GM19397 (cell line): ENCODE measurements around the gene ERICH2.

Source experiments
- ATAC-seq: cut with Tn5 transposase; IDR thresholded peaks from one replicate; pipeline ENCODE4 v1.9.1; 2021; ENCODE audit warnings: mild to moderate bottlenecking, moderate library complexity; ENCODE audit not compliant: unreplicated experiment

ERICH2 gene

DNA sequence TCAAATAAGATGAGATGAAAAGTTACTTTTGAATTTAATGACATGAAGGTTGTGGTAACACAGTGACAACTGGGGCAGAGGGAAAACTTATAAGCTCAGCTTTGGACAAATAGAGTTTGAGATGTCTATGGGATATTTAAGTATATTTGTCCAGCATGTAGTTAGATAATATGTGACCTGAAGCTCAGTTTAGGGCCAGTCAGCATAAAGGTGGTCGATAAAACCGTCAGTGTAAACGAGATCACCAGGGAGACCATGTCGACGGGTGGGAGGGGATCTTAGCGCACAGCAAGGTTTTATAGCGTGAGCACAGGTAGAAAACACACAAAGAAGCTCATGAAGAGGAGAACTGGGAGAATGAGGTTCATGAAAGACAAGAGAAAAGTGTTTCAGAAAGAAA, 7.4 kb upstream of the ERICH2 start:
- no peak for ATAC-seq

DNA sequence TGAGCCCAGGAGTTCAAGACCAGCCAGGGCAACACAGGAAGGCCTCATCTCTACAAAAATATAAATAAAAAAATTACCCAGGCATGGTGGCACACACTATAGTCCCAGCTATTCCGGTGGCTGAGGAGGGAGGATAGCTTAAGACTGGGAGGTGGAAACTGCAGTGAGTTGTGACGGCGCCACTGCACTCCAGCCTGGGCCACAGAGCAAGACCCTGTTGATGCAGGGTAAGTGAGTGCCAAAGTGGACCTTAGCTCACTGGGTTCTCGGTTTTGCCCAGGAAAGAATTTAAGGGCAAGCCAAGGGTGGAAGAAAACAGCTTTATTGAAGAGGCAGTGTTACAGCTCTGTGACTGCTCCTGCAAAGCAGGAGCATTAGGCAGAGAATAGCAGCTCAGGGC, 6.9 kb upstream of the ERICH2 start:
- ATAC-seq: no peak

DNA sequence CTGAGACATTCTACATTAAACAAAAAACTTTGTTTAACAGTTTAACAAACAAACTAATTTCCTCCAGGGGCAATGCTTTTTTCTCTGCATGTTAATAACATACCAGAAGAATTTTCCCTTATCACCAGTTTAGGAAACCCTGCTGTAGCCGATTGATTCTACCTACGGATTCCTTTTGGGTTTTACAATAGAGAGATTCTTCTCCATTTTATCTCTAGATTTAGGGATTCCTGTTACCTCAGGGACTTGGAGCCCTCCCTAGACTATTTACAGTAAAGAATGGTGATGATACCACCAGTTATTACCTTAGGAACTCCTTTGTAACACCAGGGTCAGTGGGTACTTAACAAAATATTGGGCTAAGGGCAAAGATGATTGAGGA, 5.3 kb upstream of the ERICH2 start:
- no peak for ATAC-seq

DNA sequence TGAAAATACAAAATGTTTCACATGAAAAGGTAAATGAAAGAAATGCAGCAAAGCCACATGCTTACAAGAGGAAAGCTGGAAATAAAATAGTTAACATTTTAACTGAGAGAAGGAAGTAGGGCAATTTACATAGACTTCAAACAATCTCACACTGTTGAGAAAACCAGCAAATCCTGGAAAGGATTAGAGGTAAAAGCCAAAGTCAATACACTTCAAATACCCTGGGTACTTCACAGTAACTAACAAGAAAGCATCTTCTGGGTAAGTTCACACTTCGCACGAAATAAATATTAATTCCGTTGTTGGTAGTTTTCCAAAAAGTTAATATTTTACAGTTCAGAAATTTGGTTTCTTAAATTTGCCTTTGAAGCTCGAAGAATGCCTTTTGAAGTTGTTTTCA, 3.5 kb upstream of the ERICH2 start:
- ATAC-seq: no peak

DNA sequence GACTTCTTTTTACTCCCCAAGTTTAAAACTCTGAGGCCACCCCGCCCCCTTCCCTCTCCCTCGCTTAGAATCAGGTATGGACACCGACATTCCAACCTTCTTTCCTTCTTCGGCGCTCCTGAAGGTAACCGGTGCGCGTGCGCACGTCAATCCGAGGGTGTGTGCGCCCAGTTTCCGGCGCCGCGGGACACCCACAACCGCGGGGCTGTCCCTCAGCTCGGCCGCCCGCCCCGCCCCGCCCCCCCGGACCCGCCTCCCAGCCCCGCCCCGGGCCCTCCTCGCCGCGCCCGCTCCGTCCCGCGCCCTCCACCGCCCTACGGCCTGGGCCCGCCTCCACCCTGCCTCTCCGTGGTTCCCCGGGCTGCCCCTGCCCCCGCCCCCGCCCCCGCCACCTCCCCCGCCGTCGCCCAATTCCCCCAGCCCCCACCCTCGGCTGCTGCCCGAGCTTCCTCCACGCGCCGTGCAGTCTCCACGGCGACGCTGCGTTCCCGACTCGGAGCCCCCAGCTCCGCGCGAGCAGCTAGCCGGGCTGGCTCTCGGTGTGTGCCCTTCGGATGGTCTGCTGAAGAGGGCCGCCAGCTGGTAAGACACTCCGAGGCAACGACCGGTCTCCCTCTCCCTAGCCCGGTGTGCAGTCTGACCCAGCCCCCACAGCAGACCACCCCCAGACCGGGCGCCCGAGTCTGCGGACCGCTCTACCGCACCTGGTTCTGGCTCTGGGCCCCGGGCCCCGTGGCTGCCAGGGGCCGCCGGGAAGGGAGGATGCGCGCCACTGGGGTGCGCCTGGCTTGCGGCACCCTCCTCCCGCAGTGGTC, 635 bp downstream of the ERICH2 start:
- peak; percentile 77 for ATAC-seq

DNA sequence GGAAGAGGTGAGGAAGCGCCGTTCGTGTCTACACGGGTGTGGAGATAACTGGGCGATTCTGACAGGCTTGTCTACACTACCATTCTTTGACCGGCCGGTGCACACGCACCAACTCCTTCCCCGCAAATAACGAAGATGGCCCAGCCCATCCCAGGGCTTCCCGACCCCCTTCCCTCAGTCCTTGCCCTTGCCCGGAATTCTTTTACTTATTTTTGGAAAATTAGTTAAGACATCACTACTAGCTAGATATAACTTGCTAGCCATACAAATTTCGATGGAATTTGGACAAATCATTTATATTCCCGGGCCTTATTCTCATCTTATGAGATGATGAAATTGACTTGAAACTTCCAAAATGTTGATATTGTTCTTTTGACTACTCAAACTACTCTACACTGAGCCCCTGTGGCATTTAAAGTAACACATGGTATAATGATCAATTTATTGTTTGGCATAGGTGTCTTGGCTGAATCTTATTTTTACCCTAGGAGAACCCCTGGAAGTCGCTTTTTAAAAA, 1.3 kb downstream of the ERICH2 start:
- ATAC-seq: no peak

DNA sequence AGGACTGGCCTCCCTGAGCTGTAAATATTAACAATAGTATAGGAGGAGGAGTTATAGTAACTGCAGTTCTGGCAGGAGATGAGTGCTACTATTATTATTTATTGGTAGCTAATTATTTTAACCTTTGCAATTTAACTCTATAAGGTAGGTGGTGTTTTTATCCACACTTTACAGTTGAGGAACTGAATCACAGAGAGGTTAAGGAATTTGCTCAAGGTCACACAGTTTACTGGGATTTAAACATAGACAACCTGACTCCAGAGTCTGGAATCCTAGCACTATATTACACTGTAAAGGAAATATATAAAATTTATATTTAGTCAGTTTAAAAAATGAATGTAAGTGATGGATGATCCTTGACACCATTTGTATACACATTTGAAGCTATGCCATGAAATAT, 2.1 kb downstream of the ERICH2 start:
- no peak for ATAC-seq

DNA sequence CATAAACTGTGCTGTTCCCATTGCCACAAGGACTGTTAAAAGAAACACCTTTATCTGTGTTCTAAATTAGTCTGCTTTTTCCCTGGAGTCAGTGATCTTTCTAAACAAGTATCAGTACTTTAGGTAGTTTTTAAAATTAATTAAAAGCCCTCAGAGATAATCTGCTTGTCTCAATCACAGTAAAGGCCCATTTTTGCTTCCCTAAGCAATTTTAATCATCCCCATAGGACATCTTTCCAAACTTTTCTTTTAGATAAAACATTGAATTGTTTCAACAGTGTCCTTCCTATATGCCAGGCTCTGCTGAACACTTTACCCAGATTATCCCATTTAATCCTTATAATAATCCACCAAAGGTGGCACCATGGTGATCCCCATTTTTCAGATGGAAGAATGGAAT, 3.9 kb downstream of the ERICH2 start:
- ATAC-seq: no peak

DNA sequence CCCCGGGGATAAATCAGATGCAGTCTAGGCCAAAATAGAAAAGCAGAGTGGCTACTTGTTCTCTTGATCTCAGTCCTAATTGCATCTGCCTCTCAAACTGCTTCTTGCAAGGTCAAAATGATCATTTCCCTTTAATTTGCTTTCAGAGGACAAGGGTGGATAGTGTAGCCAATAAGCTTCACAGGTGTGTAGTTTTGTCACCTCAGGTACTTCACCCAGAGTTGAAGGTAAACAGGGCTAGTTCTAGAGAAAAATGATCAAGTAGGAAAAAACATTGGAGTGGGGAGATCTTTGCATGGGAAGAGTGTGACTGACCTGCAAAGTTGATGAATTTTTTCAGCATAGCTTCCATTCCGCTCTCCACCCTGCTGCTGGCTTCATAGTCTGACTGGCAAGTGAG, 8.7 kb downstream of the ERICH2 start:
- no peak for ATAC-seq

DNA sequence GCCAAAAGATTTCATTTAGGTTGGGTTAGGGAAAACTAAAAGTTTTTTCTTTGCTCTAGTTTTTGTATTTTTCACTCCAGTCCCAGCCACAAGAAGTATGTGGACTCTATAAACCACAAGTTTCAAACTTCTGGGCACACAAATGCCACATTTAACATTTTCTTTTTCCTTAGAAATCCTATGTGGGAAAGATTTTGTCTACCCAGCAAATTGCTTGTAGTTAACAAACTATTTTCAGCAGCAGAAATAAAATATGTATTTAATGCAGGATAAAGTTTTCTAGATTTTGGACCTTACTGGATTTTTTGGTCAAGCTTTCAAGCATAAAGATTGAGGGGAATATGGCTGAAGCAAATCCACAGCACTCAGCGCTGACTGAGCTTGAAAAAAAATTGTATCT, 9.1 kb downstream of the ERICH2 start:
- ATAC-seq: no peak

DNA sequence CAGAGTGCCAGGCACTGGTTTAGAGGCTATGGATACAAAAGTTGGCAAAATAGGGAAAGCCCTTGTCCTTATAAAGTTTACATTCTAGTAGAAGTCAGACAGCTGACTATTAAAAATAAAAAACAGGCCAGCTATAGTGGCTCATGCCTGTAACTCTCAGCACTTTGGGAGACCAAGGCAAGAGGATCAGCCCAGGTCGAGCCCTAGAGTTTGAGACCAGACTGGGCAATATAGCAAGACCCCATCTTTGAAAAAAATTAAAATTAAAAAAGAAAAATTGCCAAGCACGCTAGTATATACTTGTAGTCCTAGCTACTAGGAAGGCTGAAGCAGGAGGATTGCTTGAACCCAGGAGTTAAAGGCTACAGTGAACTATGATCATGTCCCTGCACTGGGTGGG, 12.5 kb downstream of the ERICH2 start:
- no peak for ATAC-seq

DNA sequence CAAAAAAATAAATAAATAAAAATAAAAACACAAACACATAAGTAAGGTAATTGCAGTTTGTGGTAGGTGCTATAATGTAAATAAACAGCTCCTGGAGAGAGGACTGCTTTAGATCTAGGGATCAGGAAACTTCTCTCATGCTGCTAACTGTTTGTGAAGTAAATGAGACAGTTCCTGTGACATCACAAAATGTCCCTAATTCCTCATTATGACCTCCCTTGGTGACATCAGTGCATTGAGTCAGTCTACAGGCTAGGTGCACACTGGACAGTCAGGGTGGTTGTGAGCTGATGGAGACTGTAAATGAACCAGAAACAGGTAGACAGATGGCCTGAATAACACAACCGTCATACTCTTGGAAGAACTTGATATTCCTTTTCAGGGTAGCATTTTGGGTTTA, 13.4 kb downstream of the ERICH2 start:
- no peak for ATAC-seq

DNA sequence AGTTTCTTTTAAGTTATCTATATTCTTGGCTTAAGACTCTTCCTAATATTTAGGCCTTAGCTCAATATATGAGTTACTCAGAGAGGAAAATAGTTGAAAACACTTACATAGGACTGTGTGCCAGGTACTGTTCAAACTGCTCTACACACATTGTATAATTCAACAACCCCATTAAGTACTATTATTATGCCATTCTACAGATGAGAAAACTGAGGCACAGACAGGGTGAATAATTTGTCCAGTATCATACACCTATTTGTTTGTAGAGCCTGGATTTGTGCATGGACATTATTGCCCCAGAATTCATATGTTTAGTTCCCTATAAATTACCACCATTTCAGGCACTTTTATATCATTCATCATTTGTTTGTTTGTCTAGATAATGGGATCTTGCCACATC, 28.8 kb downstream of the ERICH2 start:
- ATAC-seq: no peak

DNA sequence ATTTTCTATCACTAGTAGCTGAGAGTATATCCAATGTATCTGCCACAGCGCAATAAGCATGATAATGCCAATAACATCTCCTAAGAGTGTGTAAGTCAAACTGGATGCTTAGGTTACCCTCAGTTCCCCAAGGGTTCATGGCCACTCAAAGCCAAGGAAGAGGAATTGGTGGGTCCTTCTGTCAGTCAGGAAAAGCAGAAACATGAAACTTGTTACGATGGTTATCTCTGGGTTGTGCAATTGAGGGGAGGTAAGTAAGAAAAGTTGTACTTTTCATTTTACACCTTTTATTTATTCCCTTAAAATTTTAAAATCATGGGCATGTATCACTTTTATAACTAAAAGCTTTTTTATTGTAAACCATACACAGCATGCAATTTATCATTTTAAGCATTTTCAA, 36.4 kb downstream of the ERICH2 start:
- ATAC-seq: no peak

DNA sequence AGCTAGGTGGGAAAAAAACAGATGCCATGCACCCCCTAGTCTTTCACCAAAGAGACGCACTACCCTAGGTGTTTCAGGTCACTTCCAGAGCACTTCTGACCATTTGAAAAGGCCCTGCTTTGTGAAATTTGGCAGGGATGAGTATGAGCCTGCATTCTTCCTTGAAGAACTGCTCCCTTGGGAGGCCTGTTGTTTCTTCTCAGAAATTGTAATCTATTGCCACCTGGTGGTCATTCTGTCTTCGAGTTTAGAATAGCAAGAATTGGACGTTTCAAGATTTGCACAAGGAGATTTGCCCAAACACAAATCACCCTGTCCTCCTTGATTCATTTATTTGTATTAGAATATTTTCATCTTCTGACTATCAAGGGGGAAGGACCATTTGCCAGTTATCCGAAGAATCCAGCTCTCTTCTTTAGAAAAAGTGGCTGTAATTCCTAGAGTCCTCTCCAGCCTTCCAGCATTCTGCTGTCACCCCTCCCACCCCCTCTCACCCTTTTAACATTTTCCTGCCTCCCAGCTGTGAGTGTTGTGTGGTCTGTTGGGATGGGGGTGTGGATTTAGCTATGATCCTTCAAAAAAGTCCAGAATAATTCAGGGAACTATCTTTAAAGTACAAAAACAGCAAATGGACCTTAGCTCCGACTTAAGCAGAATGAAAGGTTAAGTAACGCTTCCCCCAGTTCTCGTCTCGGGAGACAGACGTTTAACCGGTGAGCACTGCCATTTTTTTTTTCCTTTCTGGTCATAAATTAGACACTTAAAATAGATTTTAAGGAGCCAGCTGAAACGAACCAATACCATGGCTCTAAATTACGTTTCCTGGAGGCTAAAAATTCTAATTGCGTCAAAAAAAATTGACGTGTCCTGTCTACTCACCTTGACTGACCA, 42.8 kb downstream of the ERICH2 start:
- no peak for ATAC-seq

DNA sequence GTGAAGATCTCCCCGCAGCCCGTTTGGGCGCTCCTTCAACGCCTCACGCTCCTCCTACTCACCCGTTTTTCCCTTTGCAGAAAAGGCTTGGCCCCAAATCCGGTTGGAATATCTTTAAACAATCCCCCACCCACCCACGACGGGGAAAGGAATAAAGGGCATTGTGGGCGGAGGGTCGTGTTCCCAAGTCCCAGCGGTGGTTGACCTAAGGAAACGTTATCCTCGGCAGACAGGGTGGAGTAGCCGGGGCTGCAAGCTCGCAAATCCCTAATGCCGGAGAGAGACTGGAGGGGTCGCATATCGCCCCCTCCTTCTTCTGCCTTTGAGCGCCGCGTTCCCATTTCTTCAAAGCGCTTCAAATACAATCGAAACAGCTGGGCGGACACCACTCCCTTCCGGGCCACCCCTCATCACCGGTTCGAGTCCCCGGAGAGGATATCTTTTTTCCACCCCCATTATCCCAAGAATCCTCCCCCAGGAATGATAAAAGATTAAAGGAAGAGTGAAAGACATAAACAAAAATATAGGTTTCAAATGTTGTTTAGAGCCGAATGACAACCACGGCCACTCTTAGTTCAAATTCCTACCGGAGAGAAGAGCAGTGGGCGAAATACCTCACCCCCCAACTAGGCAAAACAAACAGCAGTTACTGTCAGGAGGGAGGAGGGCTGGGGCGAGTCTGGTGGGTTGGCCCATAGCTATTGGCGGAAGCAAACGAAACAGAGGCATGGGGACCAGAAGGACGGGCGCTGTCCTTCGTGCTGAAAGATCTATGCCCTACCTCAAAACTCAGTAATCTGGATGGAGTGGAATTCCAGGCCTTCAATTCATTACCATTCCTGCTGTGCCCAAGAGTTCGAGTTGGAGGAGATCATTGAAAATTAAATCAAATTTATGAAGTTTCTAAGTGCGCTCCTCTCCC, 43.7 kb downstream of the ERICH2 start:
- no peak for ATAC-seq

DNA sequence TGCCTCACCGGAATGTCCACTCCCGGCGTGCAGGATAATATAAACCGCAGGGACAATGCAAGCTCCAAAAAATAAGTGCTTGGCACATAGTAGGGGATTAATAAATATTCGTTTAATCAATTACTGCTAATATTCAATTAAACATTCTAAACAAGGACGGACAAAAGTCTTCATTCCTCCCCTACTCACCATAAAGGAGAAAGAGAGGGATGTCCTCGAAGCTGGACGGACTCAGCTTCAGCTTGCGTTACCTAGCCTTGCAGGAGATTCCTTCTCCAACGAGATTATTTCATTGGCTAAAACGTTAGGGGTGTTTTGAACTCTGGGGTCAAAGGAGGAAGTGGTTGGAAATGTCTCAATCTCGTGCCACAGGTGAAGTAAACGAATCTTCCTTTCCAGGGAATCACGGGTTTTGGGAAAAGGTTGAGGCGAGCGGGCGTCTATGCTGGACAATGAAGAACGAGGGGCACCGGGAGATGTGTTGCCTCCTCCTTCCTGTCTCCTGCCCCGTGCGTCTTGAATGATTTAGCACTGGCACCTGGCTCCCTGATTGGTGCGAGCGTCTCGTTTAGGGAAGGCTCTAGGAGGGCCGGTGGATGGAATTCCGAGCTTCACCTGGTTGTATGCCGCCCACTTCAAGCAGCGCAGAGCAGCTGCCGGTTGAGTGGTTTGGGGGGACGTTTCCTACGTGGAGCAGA, 44.5 kb downstream of the ERICH2 start:
- ATAC-seq: no peak

DNA sequence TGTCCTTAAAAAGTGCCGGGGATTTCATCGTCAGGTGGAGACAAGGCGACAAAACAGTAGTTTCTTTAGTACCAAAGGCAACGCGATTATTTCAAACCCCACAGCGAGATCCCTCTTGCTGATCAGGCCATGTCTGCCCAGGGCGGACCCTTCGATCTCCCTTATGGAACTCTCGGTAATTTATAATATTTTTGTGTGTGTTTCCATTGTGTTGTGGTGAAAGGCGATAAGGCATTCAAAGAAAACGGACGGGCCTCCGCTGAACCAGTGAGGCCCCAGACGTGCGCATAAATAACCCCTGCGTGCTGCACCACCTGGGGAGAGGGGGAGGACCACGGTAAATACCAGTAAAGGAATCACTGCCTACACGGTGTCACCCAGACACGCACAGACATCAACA, 45.1 kb downstream of the ERICH2 start:
- no peak for ATAC-seq

DNA sequence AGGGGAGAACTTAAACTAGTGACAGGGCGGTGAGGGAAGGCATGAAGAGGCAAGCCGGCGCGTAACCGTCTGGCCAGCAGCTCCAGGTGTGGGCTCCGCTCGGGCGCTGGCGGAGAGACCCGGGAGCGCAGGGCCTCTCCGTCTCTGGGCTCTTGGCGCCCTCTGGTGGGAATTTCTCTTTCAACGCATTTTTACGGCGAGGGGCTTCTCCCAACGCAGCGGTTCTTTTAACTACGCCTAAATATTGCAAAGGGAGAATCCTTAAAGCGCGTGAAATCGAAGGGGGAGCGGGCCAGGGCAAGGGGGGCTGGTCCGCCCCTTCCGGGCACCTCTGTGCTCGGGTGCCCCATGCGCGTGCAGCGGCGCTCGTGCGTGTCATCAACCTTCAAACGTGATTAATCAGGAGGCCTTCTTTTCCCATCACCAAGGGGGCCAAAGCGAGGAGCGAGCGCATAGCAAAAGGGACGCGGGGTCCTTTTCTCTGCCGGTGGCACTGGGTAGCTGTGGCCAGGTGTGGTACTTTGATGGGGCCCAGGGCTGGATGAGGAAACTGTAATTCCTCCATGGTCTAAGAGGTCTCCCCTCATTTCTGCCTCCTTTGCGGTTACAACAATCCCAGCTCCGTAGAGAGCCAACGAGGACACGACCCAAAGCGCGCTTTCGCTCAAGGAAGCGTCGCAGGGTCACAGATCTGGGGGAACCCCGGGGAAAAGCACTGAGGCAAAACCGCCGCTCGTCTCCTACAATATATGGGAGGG, 45.7 kb downstream of the ERICH2 start:
- no peak for ATAC-seq
